Coronary artery (tissue), 2 donors: ENCODE data around the gene MUC20.

Source experiments
- DNase-seq: peaks from one replicate; pipeline ENCODE4 v3.0.0-alpha.2; 2017; ENCODE audit warnings: low spot score
- H3K27ac ChIP-seq, 2 donors: fragments of 200-600 bp; sonication (generic); one replicate each; pipeline ENCODE4 v1.5.1; 2016 to 2019
- H3K4me3 ChIP-seq: fragments of 200-600 bp; sonication (generic); 2 replicates; pipeline ENCODE4 v1.5.1; 2016; ENCODE audit warnings: mild to moderate bottlenecking, moderate library complexity
- TF ChIP-seq, protein P1 (sequence below): fragments of 200-600 bp; sonication (generic); IDR thresholded peaks from one replicate; pipeline ENCODE4 v1.5.1; 2019; ENCODE audit warnings: antibody characterized with exemption

Gene MUC20

DNA sequence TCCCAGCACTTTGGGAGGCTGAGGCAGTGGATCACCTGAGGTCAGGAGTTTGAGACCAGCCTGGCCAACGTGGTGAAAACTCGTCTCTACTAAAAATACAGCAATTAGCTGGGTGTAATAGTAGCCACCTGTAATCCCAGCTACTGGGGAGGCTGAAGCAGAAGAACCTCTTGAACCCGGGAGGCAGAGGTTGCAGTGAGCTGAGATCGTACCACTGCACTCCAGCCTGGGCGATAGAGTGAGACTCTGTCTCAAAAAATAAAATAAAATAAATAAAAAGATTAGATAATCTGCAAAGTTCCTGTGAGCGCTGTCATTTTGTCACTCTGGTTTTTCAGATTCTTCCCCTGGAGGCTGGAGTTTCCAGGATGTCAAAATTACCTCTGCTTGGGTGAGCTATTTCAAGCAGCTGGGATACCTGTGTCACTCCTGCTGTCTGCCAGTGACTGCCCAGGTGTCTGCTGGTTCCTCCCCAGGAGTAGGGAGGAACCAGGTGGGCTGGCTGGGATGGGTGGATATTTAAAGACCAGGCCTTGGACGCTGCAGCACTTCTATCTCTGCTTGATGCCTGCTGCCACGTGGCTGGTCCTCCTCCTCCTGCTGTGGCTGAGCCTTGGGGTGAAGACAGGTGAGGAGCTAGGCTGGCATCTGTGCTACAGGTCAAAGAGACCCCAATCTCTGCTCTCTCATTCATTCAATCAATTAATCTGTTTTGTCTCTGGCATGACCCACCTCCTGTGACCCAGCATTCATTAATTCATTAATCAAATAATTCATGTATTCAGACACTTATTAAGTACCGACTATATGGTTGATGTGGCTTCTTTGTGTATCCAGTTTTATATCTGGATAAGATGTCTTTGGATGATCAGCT is 19.5 kb upstream of the MUC20 start:
- H3K4me3 ChIP-seq: no peak overlapping the region
- no peak overlapping the region for H3K27ac ChIP-seq
- TF ChIP-seq, protein P1, sequence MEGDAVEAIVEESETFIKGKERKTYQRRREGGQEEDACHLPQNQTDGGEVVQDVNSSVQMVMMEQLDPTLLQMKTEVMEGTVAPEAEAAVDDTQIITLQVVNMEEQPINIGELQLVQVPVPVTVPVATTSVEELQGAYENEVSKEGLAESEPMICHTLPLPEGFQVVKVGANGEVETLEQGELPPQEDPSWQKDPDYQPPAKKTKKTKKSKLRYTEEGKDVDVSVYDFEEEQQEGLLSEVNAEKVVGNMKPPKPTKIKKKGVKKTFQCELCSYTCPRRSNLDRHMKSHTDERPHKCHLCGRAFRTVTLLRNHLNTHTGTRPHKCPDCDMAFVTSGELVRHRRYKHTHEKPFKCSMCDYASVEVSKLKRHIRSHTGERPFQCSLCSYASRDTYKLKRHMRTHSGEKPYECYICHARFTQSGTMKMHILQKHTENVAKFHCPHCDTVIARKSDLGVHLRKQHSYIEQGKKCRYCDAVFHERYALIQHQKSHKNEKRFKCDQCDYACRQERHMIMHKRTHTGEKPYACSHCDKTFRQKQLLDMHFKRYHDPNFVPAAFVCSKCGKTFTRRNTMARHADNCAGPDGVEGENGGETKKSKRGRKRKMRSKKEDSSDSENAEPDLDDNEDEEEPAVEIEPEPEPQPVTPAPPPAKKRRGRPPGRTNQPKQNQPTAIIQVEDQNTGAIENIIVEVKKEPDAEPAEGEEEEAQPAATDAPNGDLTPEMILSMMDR: no peak
- no peak for DNase-seq

GRCh38 chr3:195703776-195704175 is 17.0 kb upstream of the MUC20 start:
- no peak for DNase-seq
- H3K4me3 ChIP-seq: no peak overlapping the region
- no peak overlapping the region for H3K27ac ChIP-seq
- TF ChIP-seq, protein P1: no peak

GRCh38 chr3:195704433-195704999 is 16.3 kb upstream of the MUC20 start:
- no peak overlapping the region for H3K4me3 ChIP-seq
- TF ChIP-seq, protein P1: no peak
- H3K27ac ChIP-seq: no peak overlapping the region
- DNase-seq: no peak

GRCh38 chr3:195705081-195705991 is 15.4 kb upstream of the MUC20 start:
- H3K4me3 ChIP-seq: no peak overlapping the region
- no peak overlapping the region for H3K27ac ChIP-seq
- TF ChIP-seq, protein P1: no peak
- no peak for DNase-seq

- H3K27ac ChIP-seq: no peak overlapping the region
- no peak for DNase-seq
- TF ChIP-seq, protein P1: no peak
- no peak overlapping the region for H3K4me3 ChIP-seq
These were observed 12.7 kb upstream of the MUC20 start for GRCh38 chr3:195708061-195708460.

DNA sequence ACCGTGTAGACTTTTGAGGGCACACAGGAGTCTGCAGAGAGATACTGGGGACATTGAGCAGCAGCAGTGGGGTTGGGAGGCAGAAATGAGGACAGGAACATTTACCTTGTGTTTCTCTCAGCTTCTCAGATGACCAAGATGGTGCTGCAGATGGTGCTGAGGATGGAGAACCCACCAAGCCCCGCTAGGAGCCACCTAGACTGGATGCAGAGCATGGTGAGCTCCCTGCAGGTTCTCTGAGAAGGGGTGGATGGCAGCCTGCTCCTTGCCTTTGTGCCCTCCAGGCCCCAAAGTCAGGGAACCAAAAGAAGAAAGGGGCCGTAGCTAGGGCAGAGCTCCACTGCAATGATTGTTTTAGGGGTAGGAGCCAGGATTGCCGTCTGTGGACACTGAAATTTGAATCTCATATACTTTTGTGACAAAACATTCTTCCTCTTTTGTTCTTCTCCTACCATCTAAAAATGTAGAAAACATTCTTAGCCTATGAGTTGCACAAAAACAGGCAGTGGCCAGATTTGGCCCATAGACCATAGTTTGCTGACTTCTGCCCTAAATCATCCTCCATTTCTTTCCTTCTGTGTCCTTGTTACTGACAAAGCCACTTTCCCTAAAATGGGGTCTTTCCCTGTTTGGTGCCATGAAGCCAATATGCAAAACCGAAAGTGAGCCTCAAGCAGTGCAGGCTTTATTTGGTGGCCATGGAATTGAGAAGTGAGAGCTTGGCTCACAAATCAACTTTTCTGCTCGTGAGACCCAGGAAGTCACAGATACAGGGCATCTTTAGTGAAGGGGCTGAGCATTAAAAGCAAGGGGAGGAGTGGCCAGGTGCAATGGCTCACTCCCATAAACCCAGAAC is 11.9 kb upstream of the MUC20 start:
- H3K4me3 ChIP-seq: no peak overlapping the region
- H3K27ac ChIP-seq: no peak overlapping the region
- TF ChIP-seq, protein P1: no peak
- DNase-seq: no peak
